ENCODE results near the gene CT45A1.
"Not testable (repeated sequence)": the region's sequence is repeated elsewhere in the genome, so short reads cannot be mapped to it uniquely, and the experiment has no call there.

CT45A1 gene, protein sequence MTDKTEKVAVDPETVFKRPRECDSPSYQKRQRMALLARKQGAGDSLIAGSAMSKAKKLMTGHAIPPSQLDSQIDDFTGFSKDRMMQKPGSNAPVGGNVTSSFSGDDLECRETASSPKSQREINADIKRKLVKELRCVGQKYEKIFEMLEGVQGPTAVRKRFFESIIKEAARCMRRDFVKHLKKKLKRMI

DNA sequence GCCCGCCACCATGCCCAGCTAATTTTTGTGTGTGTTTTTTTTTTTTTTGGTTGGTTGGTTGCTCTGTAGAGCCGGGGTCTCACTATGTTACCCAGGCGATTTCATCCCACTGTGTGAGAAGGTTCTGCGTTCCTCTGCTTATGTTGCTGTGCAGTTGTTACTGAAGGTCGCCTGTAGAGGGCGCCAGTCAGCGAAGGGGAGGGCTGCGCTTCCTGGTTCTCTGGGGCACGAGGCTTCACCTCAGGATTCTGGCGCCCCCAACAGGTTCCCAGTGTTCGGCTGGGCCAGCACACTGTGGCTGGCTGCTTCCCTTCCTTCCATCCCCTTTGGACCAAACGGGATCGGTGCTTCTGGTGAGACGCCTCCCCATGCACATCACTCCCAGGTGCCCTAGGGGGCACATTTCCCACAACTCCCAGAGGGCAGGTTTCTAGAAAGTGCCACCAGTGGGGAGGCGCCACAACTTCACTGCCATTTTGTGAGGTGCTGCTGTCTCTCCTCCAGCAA lies at the start of gene CT45A1:
TSS of gene CT45A1 (plus strand) at position 457 of the 507 bp plus-strand sequence. CDS start 5,302 bp downstream, outside the sequence.
- not testable (repeated sequence) for DNase-seq

DNA sequence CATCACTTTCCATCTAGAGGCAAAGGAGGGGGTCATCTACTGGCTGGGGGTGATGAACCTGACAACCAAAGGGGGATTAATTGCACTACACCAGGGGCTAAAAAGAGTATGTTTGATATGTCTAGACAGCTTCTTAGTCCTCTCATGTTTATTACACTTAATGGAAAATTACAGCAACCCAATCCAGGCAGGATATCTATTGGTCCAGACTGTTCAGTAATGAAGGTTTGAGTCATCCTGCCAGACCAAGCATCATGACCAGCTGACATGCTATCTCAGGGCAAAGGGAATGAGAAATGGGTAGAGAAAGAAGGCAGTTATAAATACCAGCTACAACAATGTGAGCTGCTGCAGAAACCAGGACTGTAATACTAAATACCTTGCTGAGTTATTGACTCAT lies 40.5 kb upstream of the CT45A1 start:
- DNase-seq: not testable (repeated sequence)

DNA sequence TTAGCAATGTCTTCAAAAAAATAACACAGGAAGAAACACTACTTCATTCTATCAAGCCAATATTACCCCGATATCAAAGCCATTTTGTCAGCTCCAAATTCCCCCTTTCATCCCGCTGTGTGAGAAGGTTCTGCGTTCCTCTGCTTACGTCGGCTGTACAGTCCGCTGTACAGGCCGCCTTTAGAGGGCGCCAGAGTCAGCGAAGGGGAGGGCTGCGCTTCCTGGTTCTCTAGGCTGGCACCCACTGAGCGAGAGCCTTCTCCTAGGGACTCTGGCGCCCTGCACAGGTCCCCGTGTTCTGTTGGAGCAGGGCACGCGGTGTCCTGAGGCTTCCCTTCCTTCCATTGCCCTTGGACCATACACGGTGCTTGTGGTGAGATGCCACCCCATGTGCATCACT lies 25.3 kb upstream of the CT45A1 start:
- DNase-seq: no peak

DNA sequence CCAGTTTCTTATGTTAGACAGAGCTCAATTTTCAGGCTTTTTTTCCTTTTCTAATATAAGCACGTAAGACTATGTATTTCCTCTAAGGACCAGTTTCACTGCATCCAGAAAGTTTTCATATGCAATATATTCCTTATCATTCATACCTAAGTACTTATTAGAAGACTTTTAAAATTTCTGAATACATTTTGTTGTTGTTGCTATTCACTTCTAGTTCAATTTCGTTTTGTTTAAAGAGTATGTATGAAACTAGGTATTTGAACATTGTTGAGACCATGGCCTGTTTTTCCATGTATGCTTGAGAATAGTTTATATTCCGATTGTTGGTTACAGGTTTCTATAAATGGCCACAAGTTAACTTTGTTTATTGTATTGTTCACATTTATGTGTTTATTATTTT lies 18.0 kb upstream of the CT45A1 start:
- no peak for DNase-seq

DNA sequence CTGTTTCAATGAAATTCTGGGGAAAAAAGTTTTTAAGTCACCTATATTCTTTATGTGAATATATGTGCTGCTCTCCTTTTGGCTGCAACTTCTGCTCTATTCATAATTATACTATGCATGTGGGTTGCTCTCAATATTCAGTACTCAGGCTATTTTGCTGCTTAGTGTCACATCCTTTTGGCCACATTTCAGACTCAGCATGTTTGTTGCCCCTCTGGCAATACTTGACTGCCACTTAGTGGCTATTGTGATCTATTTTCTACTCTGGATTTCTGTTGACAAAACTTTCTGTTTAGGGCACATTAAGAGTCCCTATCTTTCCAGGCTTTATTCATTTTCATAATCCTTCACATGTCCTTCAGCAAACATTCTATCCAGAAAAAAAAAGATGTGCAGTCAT lies 15.8 kb upstream of the CT45A1 start:
- no peak for DNase-seq

DNA sequence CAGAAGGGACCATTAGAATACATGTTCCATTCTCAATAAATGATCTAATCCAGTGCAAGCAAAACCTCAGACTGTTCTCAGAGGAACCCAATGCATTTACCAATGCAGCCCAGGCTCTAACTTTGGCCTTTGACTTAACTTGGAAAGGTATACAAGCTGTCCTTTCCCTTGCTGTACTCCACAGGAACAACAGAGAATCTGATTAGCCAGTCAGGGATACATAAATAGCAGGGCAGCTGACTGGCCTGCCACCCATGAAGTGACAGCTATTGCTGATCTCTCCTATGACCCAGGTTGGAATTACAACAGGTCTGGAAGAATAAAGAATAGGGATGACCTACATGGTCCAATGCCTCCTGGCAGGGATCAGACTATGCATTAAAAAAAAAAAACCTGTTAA lies 14.5 kb upstream of the CT45A1 start:
- DNase-seq: no peak

DNA sequence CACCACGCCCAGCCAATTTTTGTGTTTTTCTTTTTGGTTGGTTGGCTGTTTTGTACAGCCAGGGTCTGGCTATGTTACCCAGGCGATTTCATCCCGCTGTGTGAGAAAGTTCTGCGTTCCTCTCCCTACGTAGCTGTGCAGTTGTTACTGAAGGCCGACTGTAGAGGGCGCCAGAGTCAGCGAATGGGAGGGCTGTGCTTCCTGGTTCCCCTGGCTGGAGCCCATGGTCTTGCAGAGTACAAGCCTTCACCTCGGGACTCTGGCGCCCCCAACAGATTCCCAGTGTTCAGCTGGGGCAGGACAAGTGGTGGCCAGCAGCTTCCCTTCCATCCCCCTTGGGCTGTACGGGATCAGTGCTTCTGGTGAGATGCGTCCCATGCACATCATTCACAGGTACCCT lies 5.6 kb upstream of the CT45A1 start:
- DNase-seq: no peak

DNA sequence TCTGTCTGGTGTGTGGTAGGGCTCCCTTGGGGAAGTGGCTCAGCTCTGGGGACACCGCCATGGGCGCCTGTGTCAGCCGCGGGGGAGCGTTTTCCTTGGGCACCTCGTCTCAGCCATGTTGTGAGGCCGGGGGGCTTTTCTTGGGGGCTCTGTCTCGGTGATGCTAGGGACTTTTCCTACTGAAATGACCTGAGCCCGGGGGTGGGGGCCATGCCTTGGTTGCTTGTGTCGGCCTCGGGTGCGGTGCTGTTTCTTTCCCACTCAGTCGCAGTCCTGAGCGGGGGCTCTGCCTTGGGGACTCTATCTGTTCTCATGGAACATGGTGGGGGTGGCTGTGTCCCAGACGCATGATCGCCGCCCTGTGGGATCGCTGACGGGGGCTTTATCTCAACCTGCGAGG lies 356 bp downstream of the CT45A1 start:
- no peak for DNase-seq

DNA sequence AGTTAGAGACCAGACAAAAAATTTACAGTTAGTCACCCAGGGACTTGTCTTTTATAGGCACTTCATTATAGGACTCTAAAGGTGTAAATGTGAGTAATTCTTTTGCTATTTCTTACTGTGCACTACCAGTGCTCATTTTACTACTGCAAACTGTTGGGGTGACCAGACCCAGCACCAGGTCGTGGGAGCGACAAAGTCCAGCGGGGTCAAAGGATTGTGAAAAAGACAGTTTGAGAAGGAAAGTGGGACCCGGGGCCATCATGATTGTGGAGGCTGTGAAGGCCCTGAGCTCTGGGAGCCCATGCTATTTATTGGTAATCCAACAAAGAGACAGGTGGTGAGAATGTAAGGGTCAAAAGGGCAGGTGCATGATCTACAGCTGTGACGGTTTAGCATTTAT lies 21.2 kb downstream of the CT45A1 start:
- not testable (repeated sequence) for DNase-seq

DNA sequence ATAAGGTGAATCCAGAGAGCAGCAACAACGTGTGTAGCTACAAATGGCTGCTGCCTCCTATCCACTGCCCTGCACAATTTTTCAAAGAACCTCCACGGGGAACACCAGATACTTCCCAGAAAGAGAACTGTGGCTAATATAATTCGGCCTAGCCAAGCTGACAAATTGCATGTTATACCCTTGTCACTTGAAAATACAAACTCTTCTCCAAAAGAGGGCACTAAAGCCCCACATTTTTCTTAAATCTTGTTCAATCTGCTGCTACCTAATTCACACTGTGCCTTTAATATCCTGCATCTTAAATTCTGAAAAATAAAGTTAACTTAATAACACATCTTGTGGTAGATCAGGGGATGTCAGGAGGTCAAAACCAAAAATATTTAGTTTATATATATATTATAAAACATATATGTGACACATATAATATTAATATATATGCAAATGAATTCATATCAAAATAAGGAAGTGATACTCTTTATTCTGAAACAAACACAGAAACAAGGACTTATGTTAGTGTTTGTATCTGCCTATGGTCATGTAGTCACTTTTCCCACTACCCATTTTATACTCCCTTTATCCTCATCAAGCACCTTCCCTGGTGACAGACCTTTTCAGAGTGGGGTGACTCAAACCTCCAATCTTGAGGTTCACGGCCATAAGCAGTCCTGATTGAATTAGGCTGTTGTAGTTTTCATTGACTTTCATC lies 24.1 kb downstream of the CT45A1 start:
- DNase-seq: no peak

DNA sequence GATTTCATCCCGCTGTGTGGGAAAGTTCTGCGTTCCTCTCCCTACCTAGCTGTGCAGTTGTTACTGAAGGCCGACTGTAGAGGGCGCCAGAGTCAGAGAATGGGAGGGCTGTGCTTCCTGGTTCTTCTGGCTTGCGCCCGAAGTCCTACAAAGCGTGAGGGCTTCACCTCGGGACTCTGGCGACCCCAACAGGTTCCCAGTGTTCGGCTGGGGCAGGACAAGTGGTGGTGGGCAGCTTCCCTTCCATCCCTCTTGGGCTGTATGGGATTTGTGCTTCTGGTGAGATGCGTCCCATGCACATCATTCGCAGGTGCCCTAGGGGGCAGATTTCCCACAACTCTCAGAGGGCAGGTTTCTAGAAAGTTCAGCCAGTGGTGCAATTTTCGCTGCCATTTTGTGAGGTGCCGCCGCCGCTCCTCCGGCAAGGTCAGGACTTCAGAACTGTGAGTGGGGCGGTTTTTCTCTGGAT lies 27.3 kb downstream of the CT45A1 start:
- no peak for DNase-seq

DNA sequence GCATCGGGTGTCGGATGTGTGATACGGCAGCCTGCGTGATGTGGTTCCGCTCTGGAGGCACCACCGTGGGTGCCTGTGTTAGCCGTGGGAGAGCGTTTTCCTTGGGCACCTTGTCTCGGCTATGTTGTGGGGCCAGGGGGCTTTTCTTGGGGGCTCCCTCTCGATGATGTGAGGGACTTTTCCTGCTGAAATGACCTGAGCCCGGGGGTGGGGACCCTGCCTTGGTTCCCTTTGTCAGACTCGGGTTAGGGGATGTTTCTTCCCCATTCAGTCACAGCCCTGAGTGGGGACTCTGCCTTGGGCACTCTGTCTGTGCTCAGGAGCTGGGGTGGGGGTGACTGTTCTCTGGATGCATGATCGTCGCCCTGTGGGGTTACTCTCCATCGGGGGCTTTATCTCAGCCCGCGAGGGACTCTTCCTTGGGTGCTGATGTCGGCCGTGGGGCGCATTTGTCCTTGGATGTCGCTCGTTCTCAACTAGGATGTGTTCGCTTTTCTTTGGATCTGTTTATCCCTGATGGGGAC lies 27.8 kb downstream of the CT45A1 start:
- DNase-seq: no peak

DNA sequence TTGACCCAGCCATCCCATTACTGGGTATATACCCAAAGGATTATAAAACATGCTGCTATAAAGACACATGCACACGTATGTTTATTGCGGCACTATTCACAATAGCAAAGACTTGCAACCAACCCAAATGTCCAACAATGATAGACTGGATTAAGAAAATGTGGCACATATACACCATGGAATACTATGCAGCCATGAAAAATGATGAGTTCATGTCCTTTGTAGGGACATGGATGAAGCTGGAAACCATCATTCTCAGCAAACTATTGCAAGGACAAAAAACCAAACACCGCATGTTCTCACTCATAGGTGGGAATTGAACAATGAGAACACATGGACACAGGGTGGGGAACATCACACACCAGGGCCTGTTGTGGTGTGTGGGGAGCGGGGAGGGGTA lies 31.3 kb downstream of the CT45A1 start:
- DNase-seq: not testable (repeated sequence)

DNA sequence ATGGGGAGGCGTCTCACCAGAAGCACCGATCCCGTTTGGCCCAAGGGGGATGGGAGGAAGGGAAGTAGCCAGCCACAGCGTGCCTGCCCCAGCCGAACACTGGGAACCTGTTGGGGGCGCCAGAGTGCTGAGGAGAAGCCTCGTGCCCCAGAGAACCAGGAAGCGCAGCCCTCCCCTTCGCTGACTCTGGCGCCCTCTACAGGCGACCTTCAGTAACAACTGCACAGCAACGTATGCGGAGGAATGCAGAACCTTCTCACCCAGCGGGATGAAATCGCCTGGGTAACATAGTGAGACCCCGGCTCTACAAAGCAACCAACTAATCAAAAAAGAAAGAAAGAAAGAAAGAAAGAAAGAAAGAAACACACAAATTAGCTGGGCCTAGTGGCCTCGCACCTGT lies 54.7 kb downstream of the CT45A1 start, which contains the start of gene CT45A3:
TSS of gene CT45A3 (minus strand) at position 101 of the 400 bp plus-strand sequence. CDS start 3,747 bp downstream, outside the sequence.
- not testable (repeated sequence) for DNase-seq
